ENCODE data around the gene ABLIM1.

ABLIM1 gene

DNA sequence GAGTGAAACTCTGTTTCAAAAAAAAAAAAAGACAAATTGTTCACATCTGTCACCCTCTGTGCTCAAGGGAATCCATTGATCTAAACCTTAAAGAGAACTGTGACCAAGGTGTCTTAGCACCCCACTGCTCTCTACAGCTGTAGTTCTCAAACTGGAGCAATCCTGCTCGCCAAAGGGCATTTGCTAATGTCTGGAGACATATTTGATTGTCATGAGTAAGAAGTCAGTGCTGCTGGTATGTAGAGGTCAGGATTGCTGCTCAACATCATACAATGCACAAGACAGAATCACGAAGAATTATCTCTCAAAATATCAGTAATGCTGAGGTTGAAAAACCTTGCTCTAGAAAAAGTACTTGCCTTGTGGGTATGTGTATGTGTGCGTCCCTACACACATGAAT lies 30.0 kb downstream of the ABLIM1 start:
- Histone ChIP-seq H3K9me3 (ENCODE audit: control insufficient read depth, low read length) (peaks cover 4% of the 10 kb centered on the region), H3K4me1 (ENCODE audit: control insufficient read depth, insufficient read depth, low read length, poor library complexity, severe bottlenecking) (no peaks in the 10 kb centered on the region), H3K36me3 (ENCODE audit: control insufficient read depth, insufficient read depth, low read length) (no peaks in the 10 kb centered on the region), H3K4me3 (ENCODE audit: insufficient read depth, low read depth, low read length, poor library complexity, severe bottlenecking) (no peak overlapping the region), H3K27me3 (replicated peaks; ENCODE audit: control insufficient read depth, insufficient read depth, low read length, poor library complexity, severe bottlenecking) (peaks cover 18% of the 10 kb centered on the region), H3K27ac (ENCODE audit: insufficient read depth, low read length, poor library complexity, severe bottlenecking) (no peak overlapping the region)
- DNase-seq: no peak

DNA sequence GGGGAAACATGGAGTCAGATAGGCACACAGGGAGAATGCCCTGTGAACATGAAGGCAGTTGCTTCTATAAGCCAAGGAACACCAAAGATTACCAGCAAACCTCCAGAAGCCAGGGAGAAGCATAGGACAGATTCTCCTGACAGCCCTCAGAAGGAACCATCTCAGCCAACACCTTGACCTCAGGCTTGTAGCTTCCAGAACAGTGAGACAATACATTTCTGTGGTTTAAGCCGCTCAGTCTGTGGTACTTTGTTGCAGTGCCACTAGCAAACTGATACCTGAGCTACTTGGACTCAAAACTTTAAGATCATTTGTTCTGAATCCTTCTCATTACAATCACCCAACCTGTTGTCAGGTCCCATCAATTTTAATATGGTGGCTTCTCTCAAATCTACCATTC lies 31.2 kb downstream of the ABLIM1 start:
- Histone ChIP-seq H3K4me3 (ENCODE audit: insufficient read depth, low read depth, low read length, poor library complexity, severe bottlenecking) (no peak overlapping the region), H3K4me1 (ENCODE audit: control insufficient read depth, insufficient read depth, low read length, poor library complexity, severe bottlenecking) (no peaks in the 10 kb centered on the region), H3K27ac (ENCODE audit: insufficient read depth, low read length, poor library complexity, severe bottlenecking) (no peak overlapping the region), H3K36me3 (ENCODE audit: control insufficient read depth, insufficient read depth, low read length) (no peaks in the 10 kb centered on the region), H3K27me3 (replicated peaks; ENCODE audit: control insufficient read depth, insufficient read depth, low read length, poor library complexity, severe bottlenecking) (peaks cover 6% of the 10 kb centered on the region), H3K9me3 (ENCODE audit: control insufficient read depth, low read length) (peaks cover 4% of the 10 kb centered on the region)
- no peak for DNase-seq

DNA sequence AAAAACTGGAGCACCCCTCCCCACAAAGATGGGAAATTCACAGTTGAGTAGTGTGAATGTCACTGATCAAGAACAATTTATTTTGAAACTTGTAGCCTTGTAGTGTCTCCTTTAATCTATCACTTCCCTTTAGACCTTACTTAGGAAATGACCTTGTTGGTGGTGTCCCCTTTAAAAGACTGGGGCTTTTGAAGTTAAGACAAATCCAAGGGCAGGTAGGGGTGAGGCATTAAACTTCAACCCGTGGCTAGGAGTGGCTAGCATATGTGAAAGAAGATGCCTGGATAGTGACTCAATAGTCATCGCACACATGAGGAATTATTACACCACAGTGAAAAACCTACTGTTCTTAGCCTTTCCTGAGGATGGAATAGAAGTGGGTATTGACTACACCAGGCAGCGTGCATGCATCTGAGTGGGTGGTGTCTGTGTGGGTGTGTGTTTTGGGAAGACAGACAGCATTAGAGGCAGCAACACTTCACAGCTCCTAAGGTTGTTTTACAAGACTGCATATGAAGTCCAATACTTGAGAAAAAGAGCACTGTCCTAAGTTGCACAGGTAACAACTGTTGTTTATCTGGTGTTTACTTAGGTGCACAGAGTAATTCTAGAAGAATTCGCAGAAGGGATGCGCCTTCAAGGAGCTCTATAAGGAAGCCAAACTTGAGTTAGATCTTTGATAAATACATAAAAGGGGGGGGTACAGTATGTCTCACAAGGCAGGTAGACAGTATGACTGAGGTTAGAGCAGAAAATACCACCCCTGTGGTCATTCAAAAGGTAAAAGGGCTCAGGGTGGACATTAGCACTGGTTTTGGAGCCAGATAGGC lies 32.9 kb downstream of the ABLIM1 start:
- no peaks in the 10 kb centered on the region for H3K36me3 ChIP-seq (ENCODE audit: control insufficient read depth, insufficient read depth, low read length)
- H3K4me1 ChIP-seq (ENCODE audit: control insufficient read depth, insufficient read depth, low read length, poor library complexity, severe bottlenecking): no peaks in the 10 kb centered on the region
- H3K27me3 ChIP-seq (replicated peaks; ENCODE audit: control insufficient read depth, insufficient read depth, low read length, poor library complexity, severe bottlenecking): no peaks in the 10 kb centered on the region
- peaks cover 4% of the 10 kb centered on the region for H3K9me3 ChIP-seq (ENCODE audit: control insufficient read depth, low read length)
- no peak overlapping the region for H3K4me3 ChIP-seq (ENCODE audit: insufficient read depth, low read depth, low read length, poor library complexity, severe bottlenecking)
- no peak overlapping the region for H3K27ac ChIP-seq (ENCODE audit: insufficient read depth, low read length, poor library complexity, severe bottlenecking)
- no peak for DNase-seq

DNA sequence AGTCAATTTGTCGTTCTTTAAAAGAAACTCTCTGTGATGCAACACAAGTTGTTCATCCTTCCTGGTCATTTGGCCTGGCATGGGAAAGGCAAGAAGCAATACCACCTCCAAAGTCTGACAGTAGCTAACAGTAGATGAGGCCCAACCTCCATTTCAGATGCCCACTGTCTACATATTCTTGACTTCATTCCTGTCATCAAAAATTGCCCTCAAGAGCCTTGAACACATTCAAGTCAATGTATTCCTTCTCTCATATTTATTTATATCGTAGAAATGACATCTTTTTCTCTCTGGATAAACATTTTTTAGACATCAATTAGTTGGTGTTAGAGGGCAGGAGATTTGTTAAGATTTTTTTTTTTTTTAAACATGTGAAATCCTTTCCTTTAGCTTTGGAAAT lies 33.7 kb downstream of the ABLIM1 start:
- Histone ChIP-seq H3K36me3 (ENCODE audit: control insufficient read depth, insufficient read depth, low read length) (no peaks in the 10 kb centered on the region), H3K27ac (ENCODE audit: insufficient read depth, low read length, poor library complexity, severe bottlenecking) (no peak overlapping the region), H3K4me3 (ENCODE audit: insufficient read depth, low read depth, low read length, poor library complexity, severe bottlenecking) (no peak overlapping the region), H3K4me1 (ENCODE audit: control insufficient read depth, insufficient read depth, low read length, poor library complexity, severe bottlenecking) (no peaks in the 10 kb centered on the region), H3K9me3 (ENCODE audit: control insufficient read depth, low read length) (peaks cover 4% of the 10 kb centered on the region), H3K27me3 (replicated peaks; ENCODE audit: control insufficient read depth, insufficient read depth, low read length, poor library complexity, severe bottlenecking) (no peaks in the 10 kb centered on the region)
- DNase-seq: no peak

DNA sequence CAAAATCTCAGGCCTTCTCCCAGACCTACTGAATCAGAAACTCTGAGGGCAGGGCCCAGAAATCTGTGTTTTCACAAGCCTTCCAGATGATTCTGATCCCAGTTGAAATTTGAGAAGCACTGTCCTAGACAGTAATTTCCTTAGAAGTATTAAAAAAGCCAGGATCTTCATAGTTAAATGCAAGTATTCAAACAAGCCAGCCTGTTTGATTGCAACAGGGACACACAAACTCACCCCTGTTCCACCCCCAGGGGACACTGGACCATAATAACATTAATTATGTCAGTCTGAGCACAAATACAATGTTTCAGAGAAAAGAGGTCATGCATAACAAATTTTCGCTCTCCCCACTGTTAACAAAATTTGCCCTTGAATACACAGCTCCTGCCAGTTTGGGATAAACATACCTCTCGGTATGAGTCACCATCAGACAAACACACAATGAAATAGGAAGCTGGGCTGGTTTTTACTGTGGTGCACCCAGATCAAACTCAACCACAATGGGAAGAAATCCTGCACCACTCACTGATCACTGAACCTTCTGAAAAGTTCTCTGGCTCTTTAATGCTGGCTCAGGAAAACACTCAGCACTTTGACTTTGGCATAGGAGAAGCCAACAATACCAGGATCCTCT lies 34.3 kb downstream of the ABLIM1 start:
- Histone ChIP-seq H3K4me1 (ENCODE audit: control insufficient read depth, insufficient read depth, low read length, poor library complexity, severe bottlenecking) (no peaks in the 10 kb centered on the region), H3K9me3 (ENCODE audit: control insufficient read depth, low read length) (peaks cover 4% of the 10 kb centered on the region), H3K27ac (ENCODE audit: insufficient read depth, low read length, poor library complexity, severe bottlenecking) (no peak overlapping the region), H3K4me3 (ENCODE audit: insufficient read depth, low read depth, low read length, poor library complexity, severe bottlenecking) (no peak overlapping the region), H3K27me3 (replicated peaks; ENCODE audit: control insufficient read depth, insufficient read depth, low read length, poor library complexity, severe bottlenecking) (no peaks in the 10 kb centered on the region), H3K36me3 (ENCODE audit: control insufficient read depth, insufficient read depth, low read length) (no peaks in the 10 kb centered on the region)
- no peak for DNase-seq

DNA sequence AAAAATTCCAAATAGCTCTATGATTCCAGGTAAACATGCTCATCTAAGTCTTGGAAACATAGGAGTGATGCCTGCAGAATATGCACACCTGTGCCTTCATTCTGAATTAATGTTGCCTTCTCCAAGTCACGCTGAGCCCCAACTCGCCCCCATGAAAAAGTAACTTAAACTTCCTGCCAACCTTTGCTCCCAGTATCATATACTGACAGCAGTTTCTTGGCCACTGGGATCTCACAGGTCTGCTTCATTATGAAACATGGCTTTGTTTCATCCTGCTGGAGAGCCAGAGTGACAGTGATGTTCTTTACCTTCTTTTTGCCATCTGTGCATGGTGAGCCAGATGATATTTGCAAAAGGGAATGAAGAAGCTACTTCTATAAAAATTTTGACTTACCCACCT lies 34.9 kb downstream of the ABLIM1 start:
- Histone ChIP-seq H3K9me3 (ENCODE audit: control insufficient read depth, low read length) (peaks cover 4% of the 10 kb centered on the region), H3K27me3 (replicated peaks; ENCODE audit: control insufficient read depth, insufficient read depth, low read length, poor library complexity, severe bottlenecking) (no peaks in the 10 kb centered on the region), H3K4me3 (ENCODE audit: insufficient read depth, low read depth, low read length, poor library complexity, severe bottlenecking) (no peak overlapping the region), H3K36me3 (ENCODE audit: control insufficient read depth, insufficient read depth, low read length) (no peaks in the 10 kb centered on the region), H3K4me1 (ENCODE audit: control insufficient read depth, insufficient read depth, low read length, poor library complexity, severe bottlenecking) (no peaks in the 10 kb centered on the region), H3K27ac (ENCODE audit: insufficient read depth, low read length, poor library complexity, severe bottlenecking) (no peak overlapping the region)
- no peak for DNase-seq

DNA sequence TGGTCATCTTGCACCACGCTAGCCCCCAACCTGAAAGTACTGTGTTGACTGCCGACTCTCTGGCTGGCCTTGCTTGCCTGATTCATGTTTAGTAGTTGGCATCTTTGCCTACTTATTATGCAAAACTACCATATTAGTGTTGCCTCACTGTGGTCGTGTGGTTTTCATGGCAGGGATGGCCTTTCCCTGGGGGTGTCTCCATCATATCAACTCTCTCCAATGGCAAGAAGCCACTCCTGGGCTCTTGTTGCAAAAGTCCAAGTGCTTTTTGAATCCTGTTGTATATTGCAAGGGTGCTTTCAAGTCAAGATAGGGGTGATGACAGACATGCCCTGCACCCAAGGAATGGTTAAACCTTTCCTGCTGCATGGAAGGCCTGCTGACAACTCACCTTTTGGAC lies 39.4 kb downstream of the ABLIM1 start:
- Histone ChIP-seq H3K27me3 (replicated peaks; ENCODE audit: control insufficient read depth, insufficient read depth, low read length, poor library complexity, severe bottlenecking) (no peaks in the 10 kb centered on the region), H3K36me3 (ENCODE audit: control insufficient read depth, insufficient read depth, low read length) (no peaks in the 10 kb centered on the region), H3K4me1 (ENCODE audit: control insufficient read depth, insufficient read depth, low read length, poor library complexity, severe bottlenecking) (no peaks in the 10 kb centered on the region), H3K4me3 (ENCODE audit: insufficient read depth, low read depth, low read length, poor library complexity, severe bottlenecking) (no peak overlapping the region), H3K9me3 (ENCODE audit: control insufficient read depth, low read length) (no peaks in the 10 kb centered on the region), H3K27ac (ENCODE audit: insufficient read depth, low read length, poor library complexity, severe bottlenecking) (no peak overlapping the region)
- DNase-seq: no peak

DNA sequence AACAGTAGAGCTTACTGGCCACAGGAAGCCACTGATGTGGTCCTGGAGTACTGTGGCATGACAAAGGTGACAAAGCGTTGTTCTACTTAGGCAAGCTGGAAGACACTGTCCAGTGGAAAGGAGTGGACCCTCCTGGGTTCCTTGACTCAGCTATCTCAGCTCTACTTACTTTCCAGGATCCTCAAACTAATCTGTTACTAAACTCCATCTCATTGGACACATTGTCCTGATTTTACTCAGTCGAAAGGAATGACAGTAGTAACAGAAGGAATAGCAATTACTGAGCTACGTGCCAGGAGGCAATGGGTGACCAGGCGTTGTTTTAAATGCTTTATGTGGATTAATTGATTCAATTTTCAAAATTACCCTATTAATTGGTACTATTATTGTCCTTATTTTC lies 41.6 kb downstream of the ABLIM1 start:
- Histone ChIP-seq H3K36me3 (ENCODE audit: control insufficient read depth, insufficient read depth, low read length) (no peaks in the 10 kb centered on the region), H3K4me1 (ENCODE audit: control insufficient read depth, insufficient read depth, low read length, poor library complexity, severe bottlenecking) (no peaks in the 10 kb centered on the region)
- no peak for DNase-seq

DNA sequence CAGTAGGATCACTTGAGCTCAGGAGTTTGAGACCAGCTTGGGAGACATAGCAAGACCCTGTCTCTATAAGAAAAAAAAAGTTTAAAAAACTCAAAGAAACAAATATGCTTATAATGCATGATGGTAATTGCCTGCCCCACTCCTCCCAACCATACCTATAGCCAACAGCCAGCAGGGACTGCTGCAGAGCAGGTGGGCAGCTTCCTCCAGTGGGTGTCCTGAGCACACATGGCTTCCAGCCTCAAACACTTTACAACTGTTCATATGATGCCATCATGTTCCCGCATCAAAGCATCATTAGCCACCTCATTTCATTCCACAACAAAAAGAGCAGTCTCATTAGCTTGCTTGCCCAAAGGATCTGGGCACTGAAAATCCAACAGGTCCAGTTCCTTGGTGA lies 42.0 kb downstream of the ABLIM1 start:
- Histone ChIP-seq H3K4me3 (ENCODE audit: insufficient read depth, low read depth, low read length, poor library complexity, severe bottlenecking) (no peak overlapping the region), H3K4me1 (ENCODE audit: control insufficient read depth, insufficient read depth, low read length, poor library complexity, severe bottlenecking) (no peaks in the 10 kb centered on the region), H3K27ac (ENCODE audit: insufficient read depth, low read length, poor library complexity, severe bottlenecking) (no peak overlapping the region), H3K9me3 (ENCODE audit: control insufficient read depth, low read length) (no peaks in the 10 kb centered on the region), H3K36me3 (ENCODE audit: control insufficient read depth, insufficient read depth, low read length) (no peaks in the 10 kb centered on the region), H3K27me3 (replicated peaks; ENCODE audit: control insufficient read depth, insufficient read depth, low read length, poor library complexity, severe bottlenecking) (no peaks in the 10 kb centered on the region)
- no peak for DNase-seq

More for the DNA sequence above, 41.6 kb downstream of the ABLIM1 start:
- Histone ChIP-seq H3K27me3 (replicated peaks; ENCODE audit: control insufficient read depth, insufficient read depth, low read length, poor library complexity, severe bottlenecking) (no peaks in the 10 kb centered on the region), H3K4me3 (ENCODE audit: insufficient read depth, low read depth, low read length, poor library complexity, severe bottlenecking) (no peak overlapping the region), H3K9me3 (ENCODE audit: control insufficient read depth, low read length) (no peaks in the 10 kb centered on the region), H3K27ac (ENCODE audit: insufficient read depth, low read length, poor library complexity, severe bottlenecking) (no peak overlapping the region)

DNA sequence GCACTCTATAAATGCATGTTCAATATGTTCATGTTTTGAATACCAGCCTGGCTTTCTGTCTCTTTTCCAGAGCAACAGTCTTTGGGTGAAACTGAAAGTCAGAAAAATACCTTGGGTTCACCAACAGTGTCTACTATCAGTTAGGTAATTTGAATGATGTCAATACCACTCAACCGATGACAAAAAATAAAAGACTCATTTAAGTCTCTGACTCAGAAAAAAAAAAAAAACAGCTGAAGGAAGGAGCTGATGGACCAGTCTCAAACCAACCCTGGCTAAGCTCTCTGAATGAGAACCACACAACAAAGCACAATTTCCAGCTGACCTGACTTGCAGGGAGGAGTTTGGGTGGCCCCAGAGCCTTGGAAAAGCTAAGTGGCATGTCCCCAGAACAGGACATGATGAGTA lies 42.5 kb downstream of the ABLIM1 start:
- no peak overlapping the region for H3K4me3 ChIP-seq (ENCODE audit: insufficient read depth, low read depth, low read length, poor library complexity, severe bottlenecking)
- no peak for DNase-seq
- no peaks in the 10 kb centered on the region for H3K4me1 ChIP-seq (ENCODE audit: control insufficient read depth, insufficient read depth, low read length, poor library complexity, severe bottlenecking)
- no peaks in the 10 kb centered on the region for H3K27me3 ChIP-seq (replicated peaks; ENCODE audit: control insufficient read depth, insufficient read depth, low read length, poor library complexity, severe bottlenecking)
- H3K36me3 ChIP-seq (ENCODE audit: control insufficient read depth, insufficient read depth, low read length): no peaks in the 10 kb centered on the region
- H3K9me3 ChIP-seq (ENCODE audit: control insufficient read depth, low read length): no peaks in the 10 kb centered on the region
- no peak overlapping the region for H3K27ac ChIP-seq (ENCODE audit: insufficient read depth, low read length, poor library complexity, severe bottlenecking)

Data from effector memory CD4-positive, alpha-beta T cell (primary cell).